Measurements from ENCODE around the gene NIM1K.

- TF ChIP-seq POLR2A (IDR thresholded peaks at IDR 0.05; ENCODE audit: low read length) (no peak), GATA1 (IDR thresholded peaks at IDR 0.05; ENCODE audit: low read depth, low read length) (no peak)
Measured at GRCh38 chr5:43286623-43287022, 94.6 kb downstream of the NIM1K start.
